Prostate gland (tissue), 2 donors: ENCODE results near the gene TCEAL8.
"Not testable (repeated sequence)": the region's sequence is repeated elsewhere in the genome, so short reads cannot be mapped to it uniquely, and the experiment has no call there.

Source experiments
- CTCF ChIP-seq, 4 experiments: fragments of 200-600 bp in 2 of 4; fragments of 450-650 bp in 2 of 4; sonication (generic) in 2 of 4; IDR thresholded peaks; 1 replicate in 3 of 4; 2 replicates in 1 of 4; pipeline ENCODE4 v1.5.1; 2016 to 2019; ENCODE audit warnings: antibody characterized with exemption in 4 of 4, mild to moderate bottlenecking in 2 of 4, moderate library complexity in 2 of 4
- POLR2A ChIP-seq: fragments of 450-650 bp; IDR thresholded peaks from one replicate; pipeline ENCODE4 v1.6.1; 2016; ENCODE audit warnings: antibody characterized with exemption, mild to moderate bottlenecking
- POLR2AphosphoS5 ChIP-seq: sonication (generic); formaldehyde crosslinking; IDR thresholded peaks from one replicate; pipeline ENCODE4 v1.6.1; 2017; ENCODE audit warnings: antibody characterized with exemption

GRCh38 chrX:103225918-103226317, 29.0 kb downstream of the TCEAL8 start:
- TF ChIP-seq CTCF (IDR thresholded peaks at IDR 0.05); POLR2A; POLR2AphosphoS5: not testable (repeated sequence)
